GM12864 (cell line): Measurements from ENCODE around the gene CCDC50.

Experiments
- DNase-seq: peaks from one replicate; pipeline ENCODE4 v3.0.0-alpha.2; 2011; ENCODE audit warnings: low read depth
- H3K4me3 ChIP-seq: 2 replicates; pipeline ENCODE4 v1.5.1; 2011; ENCODE audit warnings: mild to moderate bottlenecking, low read depth, low read length, control low read depth
- TF ChIP-seq, protein P1 (sequence below): IDR thresholded peaks from 2 replicates; pipeline ENCODE4 v1.5.1; 2011; ENCODE audit warnings: low read depth, mild to moderate bottlenecking, moderate library complexity, low read length, control low read depth, inconsistent platforms; ENCODE audit errors: missing control alignments

CCDC50 gene

DNA sequence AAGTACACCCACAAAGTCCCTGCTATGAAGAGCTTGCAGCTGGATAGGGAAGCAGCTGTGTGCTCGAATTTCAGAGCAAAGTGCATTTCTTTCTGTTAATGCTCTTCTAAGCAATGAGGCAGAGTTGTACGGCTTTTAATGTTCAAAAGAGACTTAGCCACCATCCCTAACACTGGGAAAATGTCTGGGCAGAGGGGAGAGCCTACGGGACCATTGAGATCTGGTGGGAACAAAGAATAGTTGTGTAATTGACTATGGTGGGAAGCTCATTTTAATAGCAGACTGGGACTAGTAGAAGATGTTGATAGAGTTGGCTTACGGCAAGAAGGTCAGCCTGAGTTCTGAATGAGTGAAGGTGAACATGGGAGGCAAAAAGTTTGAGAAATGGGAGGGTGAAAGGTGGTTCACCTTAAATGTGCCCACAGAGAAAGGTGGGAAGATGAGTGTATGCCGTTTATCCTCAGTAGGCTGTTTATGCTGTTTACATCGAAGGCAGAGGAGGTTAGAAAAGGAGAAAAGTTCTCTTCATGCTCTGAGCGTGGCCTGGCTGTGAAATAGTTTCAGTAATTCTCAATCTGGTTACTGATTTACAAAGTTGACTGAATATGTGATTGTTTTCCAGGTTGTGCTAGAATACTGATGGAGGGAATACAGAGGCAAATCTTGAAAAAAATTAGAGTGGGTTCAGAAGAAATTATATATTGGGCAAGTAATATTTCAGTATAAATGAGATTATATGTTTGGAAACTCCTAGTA lies 24.0 kb downstream of the CCDC50 start:
- peak overlapping the region; percentile 3; the same call in 1 of the 2 replicates for H3K4me3 ChIP-seq
- no peak for DNase-seq
- TF ChIP-seq, protein P1, sequence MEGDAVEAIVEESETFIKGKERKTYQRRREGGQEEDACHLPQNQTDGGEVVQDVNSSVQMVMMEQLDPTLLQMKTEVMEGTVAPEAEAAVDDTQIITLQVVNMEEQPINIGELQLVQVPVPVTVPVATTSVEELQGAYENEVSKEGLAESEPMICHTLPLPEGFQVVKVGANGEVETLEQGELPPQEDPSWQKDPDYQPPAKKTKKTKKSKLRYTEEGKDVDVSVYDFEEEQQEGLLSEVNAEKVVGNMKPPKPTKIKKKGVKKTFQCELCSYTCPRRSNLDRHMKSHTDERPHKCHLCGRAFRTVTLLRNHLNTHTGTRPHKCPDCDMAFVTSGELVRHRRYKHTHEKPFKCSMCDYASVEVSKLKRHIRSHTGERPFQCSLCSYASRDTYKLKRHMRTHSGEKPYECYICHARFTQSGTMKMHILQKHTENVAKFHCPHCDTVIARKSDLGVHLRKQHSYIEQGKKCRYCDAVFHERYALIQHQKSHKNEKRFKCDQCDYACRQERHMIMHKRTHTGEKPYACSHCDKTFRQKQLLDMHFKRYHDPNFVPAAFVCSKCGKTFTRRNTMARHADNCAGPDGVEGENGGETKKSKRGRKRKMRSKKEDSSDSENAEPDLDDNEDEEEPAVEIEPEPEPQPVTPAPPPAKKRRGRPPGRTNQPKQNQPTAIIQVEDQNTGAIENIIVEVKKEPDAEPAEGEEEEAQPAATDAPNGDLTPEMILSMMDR = no peak

DNA sequence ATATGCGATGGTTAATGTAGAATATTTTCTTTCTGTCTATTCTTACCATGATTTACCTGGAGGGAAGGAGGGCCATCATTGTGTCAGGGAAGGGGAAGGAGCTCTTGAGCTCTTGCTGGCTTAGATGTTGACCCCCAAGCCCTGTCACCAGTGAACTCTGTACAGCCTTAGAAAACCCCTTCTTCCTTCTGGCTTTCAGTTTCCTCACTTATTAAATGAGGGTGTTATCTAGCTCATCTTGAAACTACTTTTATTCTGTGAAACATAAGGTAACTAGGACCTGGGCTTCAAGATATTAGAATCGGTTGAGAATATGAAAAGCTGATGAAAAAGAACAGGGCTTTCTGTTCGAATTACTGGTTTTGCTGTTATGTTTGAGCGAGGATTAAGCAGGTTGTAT lies 26.2 kb downstream of the CCDC50 start:
- DNase-seq = peak; percentile 55
- H3K4me3 ChIP-seq = peak overlapping the region; percentile 19; the same call in 1 of the 2 replicates
- TF ChIP-seq, protein P1 = no peak

DNA sequence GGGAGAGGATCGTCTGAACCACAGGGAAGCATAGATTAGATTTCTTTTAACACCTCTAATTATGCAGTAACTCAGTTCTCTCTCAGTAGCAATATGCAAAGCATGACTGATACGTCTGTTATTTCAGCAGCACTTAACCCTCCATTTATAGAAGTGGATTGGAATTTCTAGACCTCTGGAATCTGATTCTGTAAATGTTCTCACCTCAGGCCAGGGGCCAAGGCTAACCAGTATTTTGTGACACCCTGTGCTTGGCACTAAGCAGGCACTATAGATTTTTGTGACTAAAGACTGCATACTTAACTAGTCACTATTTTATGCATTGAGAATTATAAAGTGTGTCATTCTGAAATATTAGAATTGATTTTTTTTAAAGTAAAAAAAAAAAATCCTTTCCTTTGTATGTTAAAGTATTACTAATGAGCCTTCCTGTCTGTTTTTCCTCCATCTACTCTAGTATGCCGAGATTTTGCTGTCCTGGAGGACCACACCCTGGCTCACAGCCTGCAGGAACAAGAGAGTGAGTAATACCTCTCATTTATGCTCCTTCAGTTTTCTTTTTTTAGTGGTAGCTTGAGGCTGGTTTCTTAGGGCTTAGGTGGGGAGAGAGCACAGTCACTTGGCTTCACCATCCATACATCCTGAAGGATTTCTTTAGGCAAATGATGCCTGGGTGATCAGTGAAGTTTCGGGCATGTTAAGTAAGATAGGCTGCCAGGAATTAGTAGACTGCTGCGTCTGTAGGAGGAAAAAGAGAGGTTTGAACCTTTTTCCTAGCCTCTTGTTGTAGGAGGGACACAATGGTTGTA lies 27.6 kb downstream of the CCDC50 start:
- no peak overlapping the region for H3K4me3 ChIP-seq
- no peak for DNase-seq
- TF ChIP-seq, protein P1 = no peak

DNA sequence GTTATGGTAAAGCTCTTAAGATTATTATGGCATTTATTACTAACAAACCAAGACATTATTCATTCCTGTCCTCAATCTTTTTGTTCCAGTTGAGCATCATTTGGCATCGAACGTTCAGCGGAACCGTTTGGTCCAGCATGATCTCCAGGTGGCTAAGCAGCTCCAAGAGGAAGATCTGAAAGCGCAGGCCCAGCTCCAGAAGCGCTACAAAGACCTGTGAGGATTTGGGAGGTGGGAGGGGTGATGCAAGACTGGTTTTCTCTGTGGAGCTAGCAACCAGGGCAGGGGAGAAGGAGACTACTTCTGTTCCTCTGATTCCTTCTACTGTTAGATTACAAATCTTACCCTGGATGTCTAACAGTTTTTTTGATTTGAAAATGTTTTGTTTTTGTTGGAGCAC lies 28.7 kb downstream of the CCDC50 start:
- no peak for DNase-seq
- TF ChIP-seq, protein P1 = no peak
- no peak overlapping the region for H3K4me3 ChIP-seq

DNA sequence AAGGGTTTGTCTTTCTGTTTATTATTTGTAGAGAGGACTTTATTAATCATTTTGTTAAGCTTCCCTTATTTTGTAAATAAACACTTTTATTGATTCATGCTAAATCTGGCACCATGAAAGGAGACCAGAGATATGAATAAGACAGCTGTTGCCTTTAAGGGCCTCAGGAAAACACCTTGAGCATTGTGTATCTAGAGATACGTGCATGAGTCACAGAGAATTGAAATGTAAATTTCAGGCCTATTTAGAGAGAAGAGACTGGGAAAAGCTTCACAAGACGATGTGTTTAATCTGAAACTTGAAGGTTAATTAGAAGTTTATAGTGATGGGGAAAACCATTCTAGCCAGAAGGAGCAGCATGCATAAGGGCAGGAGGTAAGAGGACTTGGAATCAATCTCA lies 29.7 kb downstream of the CCDC50 start:
- DNase-seq = no peak
- no peak overlapping the region for H3K4me3 ChIP-seq
- TF ChIP-seq, protein P1 = no peak

DNA sequence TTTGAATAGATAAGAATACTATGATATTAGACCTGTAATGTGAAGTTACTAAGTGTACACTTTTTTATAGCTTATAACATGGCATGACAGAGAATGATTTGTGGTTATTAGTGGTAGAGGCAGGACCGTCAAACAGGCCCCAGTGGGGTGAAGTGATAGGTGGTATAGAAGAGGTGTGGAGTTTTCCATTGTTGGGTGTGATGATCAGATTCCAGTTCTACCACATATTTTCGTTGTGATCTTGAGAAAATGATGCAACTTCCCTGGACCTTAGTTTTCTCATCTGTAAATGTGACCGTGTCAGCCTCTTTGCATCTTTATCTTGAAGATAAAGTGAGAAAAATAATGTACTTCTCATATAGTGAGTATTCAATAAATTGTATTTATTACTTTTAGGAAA lies 31.4 kb downstream of the CCDC50 start:
- DNase-seq = no peak
- no peak overlapping the region for H3K4me3 ChIP-seq
- TF ChIP-seq, protein P1 = no peak

DNA sequence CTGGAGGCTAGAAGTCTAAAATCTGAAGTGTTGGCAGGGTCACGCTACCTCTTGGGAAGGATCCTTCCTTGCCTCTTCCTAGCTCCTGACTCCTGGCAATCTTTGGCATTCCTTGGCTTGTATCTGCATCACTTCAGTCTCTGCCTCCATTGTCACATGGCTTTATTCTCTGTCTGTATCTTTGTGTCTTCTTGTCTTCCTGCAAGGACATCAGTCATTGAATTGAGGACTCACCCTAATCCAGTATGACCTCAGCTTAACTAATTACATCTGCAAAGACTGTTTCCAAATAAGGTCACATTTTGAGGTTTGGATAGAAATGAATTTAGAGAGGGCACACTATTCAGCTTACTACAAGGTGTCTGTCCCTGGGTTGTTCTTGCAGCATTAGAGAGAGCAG lies 32.3 kb downstream of the CCDC50 start:
- no peak overlapping the region for H3K4me3 ChIP-seq
- DNase-seq = no peak
- TF ChIP-seq, protein P1 = no peak
